Vagina (tissue), 2 donors: ENCODE measurements around the gene ABHD10. TPM values are rescaled to one million over a fixed set of nuclear protein-coding genes. Genes with fewer than 3 reads are reported as not detected.

Experiments used
- DNase-seq, 2 donors: peaks; one replicate each; pipeline ENCODE4 v3.0.0-alpha.2; 2017; ENCODE audit errors: extremely low spot score in 2 of 2
- H3K27ac ChIP-seq: fragments of 200-600 bp; sonication (generic); one replicate; pipeline ENCODE4 v1.5.1; 2019
- H3K27me3 ChIP-seq: fragments of 200-600 bp; sonication (generic); one replicate; pipeline ENCODE4 v1.5.1; 2019
- H3K36me3 ChIP-seq, 2 donors: fragments of 200-600 bp; sonication (generic); one replicate each; pipeline ENCODE4 v1.5.1; 2017 to 2019
- H3K4me1 ChIP-seq: fragments of 200-600 bp; sonication (generic); one replicate; pipeline ENCODE4 v1.5.1; 2019
- H3K4me3 ChIP-seq, 2 donors: fragments of 200-600 bp; sonication (generic); 1 replicate in 1 of 2; 2 replicates in 1 of 2; pipeline ENCODE4 v1.5.1; 2016 to 2019
- H3K9me3 ChIP-seq: fragments of 200-600 bp; sonication (generic); one replicate; pipeline ENCODE4 v1.5.1; 2019
- CTCF ChIP-seq, 3 experiments: fragments of 450-650 bp in 2 of 3; fragments of 200-600 bp in 1 of 3; sonication (generic) in 1 of 3; IDR thresholded peaks; one replicate each; pipeline ENCODE4 v1.5.1; 2017 to 2019; ENCODE audit warnings: antibody characterized with exemption in 3 of 3, mild to moderate bottlenecking in 2 of 3, moderate library complexity in 2 of 3
- POLR2A ChIP-seq, 2 donors: fragments of 450-650 bp; IDR thresholded peaks; one replicate each; pipeline ENCODE4 v1.6.1; 2017; ENCODE audit warnings: antibody characterized with exemption in 2 of 2, mild to moderate bottlenecking in 2 of 2, moderate library complexity in 2 of 2
- POLR2AphosphoS5 ChIP-seq, 2 donors: sonication (generic); formaldehyde crosslinking; IDR thresholded peaks; one replicate each; pipeline ENCODE4 v1.9.0; 2017; ENCODE audit warnings: antibody characterized with exemption in 2 of 2, mild to moderate bottlenecking in 2 of 2, low read depth in 1 of 2; ENCODE audit not compliant: insufficient read depth in 1 of 2
- intact Hi-C: fragments of 100-400 bp; cut with DNase I; formaldehyde crosslinking; loops from one replicate; pipeline ENCODE4 v1.15.1; 2023
- total RNA-seq: library from RNA; depleted of rRNA; stranded (reverse); fragments of >200 nt; gene quantifications from one replicate; pipeline ENCODE4 v1.2.3, GENCODE V29; 2016

Gene ABHD10
- total RNA-seq, 1 donor from 2014 or later, result 10.8 TPM

DNA sequence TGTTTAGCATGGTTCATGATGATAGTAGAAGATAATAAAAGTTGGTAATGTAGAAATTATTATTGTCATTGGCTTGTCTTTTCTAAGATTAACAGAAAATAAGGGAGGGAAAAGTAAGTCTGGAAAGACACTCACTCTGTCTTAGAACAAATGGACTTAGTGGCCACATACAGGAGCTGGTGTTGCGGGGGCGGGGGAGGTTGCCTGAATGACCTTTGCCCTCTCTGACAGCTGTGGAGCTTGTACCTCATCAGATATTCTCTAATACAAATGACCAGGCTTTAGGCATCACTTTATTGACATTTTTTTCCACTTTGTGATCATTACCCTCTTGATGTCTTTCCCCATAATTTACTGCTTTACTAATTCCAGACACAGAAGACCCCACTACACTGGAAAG, 25.8 kb downstream of the ABHD10 start:
- DNase-seq, result no peak
- TF ChIP-seq POLR2AphosphoS5 (IDR thresholded peaks at IDR 0.05; ENCODE audit: insufficient read depth in 1 of 2, low read depth in 1 of 2) (no peak), POLR2A (IDR thresholded peaks at IDR 0.05) (no peak), CTCF (IDR thresholded peaks at IDR 0.05) (no peak)
- Histone ChIP-seq H3K4me1 (no peaks in the 10 kb centered on the region), H3K36me3 (no peaks in the 10 kb centered on the region), H3K27me3 (no peaks in the 10 kb centered on the region), H3K9me3 (no peaks in the 10 kb centered on the region), H3K4me3 (no peak overlapping the region), H3K27ac (no peak overlapping the region)
- intact Hi-C loops, result no loop called here

- DNase-seq, result no peak
- H3K36me3 ChIP-seq, result no peaks in the 10 kb centered on the region
- no peak for TF ChIP-seq POLR2AphosphoS5 (IDR thresholded peaks at IDR 0.05; ENCODE audit: insufficient read depth in 1 of 2, low read depth in 1 of 2)
- TF ChIP-seq CTCF (IDR thresholded peaks at IDR 0.05), result no peak
- no peak for TF ChIP-seq POLR2A (IDR thresholded peaks at IDR 0.05)
- H3K4me3 ChIP-seq, result no peak overlapping the region
- intact Hi-C loops, result no loop called here
- H3K27ac ChIP-seq, result no peak overlapping the region
- H3K27me3 ChIP-seq, result no peaks in the 10 kb centered on the region
- no peaks in the 10 kb centered on the region for H3K4me1 ChIP-seq
- H3K9me3 ChIP-seq, result no peaks in the 10 kb centered on the region
Observed at GRCh38 chr3:112005091-112005672, 26.4 kb downstream of the ABHD10 start.

GRCh38 chr3:112007633-112008032, 28.8 kb downstream of the ABHD10 start:
- intact Hi-C loops, result no loop called here
- no peaks in the 10 kb centered on the region for H3K4me1 ChIP-seq
- H3K27ac ChIP-seq, result no peak overlapping the region
- TF ChIP-seq CTCF (IDR thresholded peaks at IDR 0.05), result no peak
- no peak for TF ChIP-seq POLR2AphosphoS5 (IDR thresholded peaks at IDR 0.05; ENCODE audit: insufficient read depth in 1 of 2, low read depth in 1 of 2)
- TF ChIP-seq POLR2A (IDR thresholded peaks at IDR 0.05), result no peak
- no peaks in the 10 kb centered on the region for H3K9me3 ChIP-seq
- DNase-seq, result no peak
- no peaks in the 10 kb centered on the region for H3K36me3 ChIP-seq
- no peak overlapping the region for H3K4me3 ChIP-seq
- H3K27me3 ChIP-seq, result no peaks in the 10 kb centered on the region

- Histone ChIP-seq H3K9me3 (no peaks in the 10 kb centered on the region), H3K36me3 (no peaks in the 10 kb centered on the region), H3K4me1 (no peaks in the 10 kb centered on the region), H3K4me3 (no peak overlapping the region), H3K27ac (no peak overlapping the region), H3K27me3 (no peaks in the 10 kb centered on the region)
- no peak for TF ChIP-seq CTCF (IDR thresholded peaks at IDR 0.05)
- no peak for TF ChIP-seq POLR2AphosphoS5 (IDR thresholded peaks at IDR 0.05; ENCODE audit: insufficient read depth in 1 of 2, low read depth in 1 of 2)
- TF ChIP-seq POLR2A (IDR thresholded peaks at IDR 0.05), result no peak
- no peak for DNase-seq
- intact Hi-C loops, result no loop called here
Observed at GRCh38 chr3:112009670-112010069, 30.8 kb downstream of the ABHD10 start.

DNA sequence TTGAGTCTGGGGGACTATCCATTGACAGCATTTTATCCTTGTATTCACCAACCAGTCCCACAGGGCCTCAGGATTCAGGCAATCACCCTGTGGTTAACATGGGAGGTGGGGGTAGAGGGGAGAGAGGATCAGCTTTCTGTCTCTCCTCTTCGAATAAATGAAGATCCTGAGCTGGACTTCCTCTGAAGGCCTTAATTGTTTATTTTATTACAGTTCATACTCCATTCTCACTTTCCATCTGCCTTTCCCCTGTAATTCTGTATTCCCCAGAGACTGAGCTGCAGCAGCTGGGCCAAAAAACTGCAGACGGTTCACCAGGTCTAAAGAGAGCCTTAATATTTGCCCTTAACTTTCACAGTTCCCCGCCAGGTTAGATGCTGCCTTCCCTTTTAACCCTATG, 31.8 kb downstream of the ABHD10 start:
- H3K4me1 ChIP-seq, result no peaks in the 10 kb centered on the region
- TF ChIP-seq POLR2A (IDR thresholded peaks at IDR 0.05) (no peak), POLR2AphosphoS5 (IDR thresholded peaks at IDR 0.05; ENCODE audit: insufficient read depth in 1 of 2, low read depth in 1 of 2) (no peak), CTCF (IDR thresholded peaks at IDR 0.05) (no peak)
- no peak overlapping the region for H3K27ac ChIP-seq
- H3K36me3 ChIP-seq, result no peaks in the 10 kb centered on the region
- H3K9me3 ChIP-seq, result no peaks in the 10 kb centered on the region
- no peaks in the 10 kb centered on the region for H3K27me3 ChIP-seq
- intact Hi-C loops, result no loop called here
- no peak overlapping the region for H3K4me3 ChIP-seq
- DNase-seq, result no peak
